Loucy (cell line): ENCODE data around the gene ARHGAP10.

Experiments used
- H2AFZ ChIP-seq: fragments of 200-600 bp; sonication (generic); 2 replicates; pipeline ENCODE4 v1.6.0; 2016; ENCODE audit warnings: antibody characterized with exemption, mild to moderate bottlenecking, low read length, moderate library complexity
- H3F3A ChIP-seq: fragments of 200-600 bp; 2 replicates; pipeline ENCODE4 v1.6.0; 2016; ENCODE audit warnings: antibody characterized with exemption, low read depth, mild to moderate bottlenecking
- H3K27me3 ChIP-seq: fragments of 200-600 bp; sonication (generic); 2 replicates; pipeline ENCODE4 v1.6.1; 2014; ENCODE audit warnings: low read length, mild to moderate bottlenecking; ENCODE audit not compliant: insufficient read depth, poor library complexity, severe bottlenecking
- H3K36me3 ChIP-seq: fragments of 200-600 bp; sonication (generic); 2 replicates; pipeline ENCODE4 v1.6.1; 2016; ENCODE audit warnings: low read length; ENCODE audit not compliant: insufficient read depth
- H3K4me1 ChIP-seq: fragments of 200-600 bp; sonication (generic); 2 replicates; pipeline ENCODE4 v1.5.1; 2014; ENCODE audit warnings: low read length, mild to moderate bottlenecking; ENCODE audit not compliant: insufficient read depth, poor library complexity, severe bottlenecking
- H3K4me2 ChIP-seq: fragments of 200-600 bp; sonication (generic); 2 replicates; pipeline ENCODE4 v1.6.0; 2014; ENCODE audit warnings: antibody characterized with exemption, low read length, low read depth, mild to moderate bottlenecking; ENCODE audit not compliant: poor library complexity, severe bottlenecking
- H3K4me3 ChIP-seq: fragments of 200-600 bp; sonication (generic); 2 replicates; pipeline ENCODE4 v1.5.1; 2014; ENCODE audit warnings: low read length, mild to moderate bottlenecking, mixed read lengths; ENCODE audit not compliant: poor library complexity, severe bottlenecking
- H3K79me2 ChIP-seq: fragments of 200-600 bp; sonication (generic); 2 replicates; pipeline ENCODE4 v1.6.1; 2014; ENCODE audit warnings: low read length; ENCODE audit not compliant: insufficient read depth
- H3K9ac ChIP-seq: fragments of 200-600 bp; sonication (generic); 2 replicates; pipeline ENCODE4 v1.6.0; 2014; ENCODE audit warnings: mild to moderate bottlenecking, low read depth, low read length, moderate library complexity; ENCODE audit not compliant: poor library complexity, severe bottlenecking
- H3K9me2 ChIP-seq: fragments of 200-600 bp; sonication (generic); replicated peaks from 2 replicates; pipeline ENCODE4 v1.6.1; 2016; ENCODE audit warnings: low read depth, low read length, mixed read lengths
- H3K9me3 ChIP-seq: fragments of 200-600 bp; sonication (generic); 2 replicates; pipeline ENCODE4 v1.6.1; 2014; ENCODE audit warnings: mild to moderate bottlenecking, antibody characterized with exemption, low read length, low read depth; ENCODE audit not compliant: insufficient read depth
- H4K20me1 ChIP-seq: fragments of 200-600 bp; sonication (generic); 2 replicates; pipeline ENCODE4 v1.6.0; 2014; ENCODE audit warnings: antibody characterized with exemption, low read length, mild to moderate bottlenecking; ENCODE audit not compliant: insufficient read depth, poor library complexity, severe bottlenecking
- CTCF ChIP-seq: fragments of 200-600 bp; sonication (generic); conservative IDR thresholded peaks from 2 replicates; pipeline ENCODE4 v1.5.1; 2014; ENCODE audit warnings: mild to moderate bottlenecking, antibody characterized with exemption, low read length
- EZH2phosphoT487 ChIP-seq: fragments of 200-600 bp; IDR thresholded peaks from 2 replicates; pipeline ENCODE4 v1.6.1; 2018; ENCODE audit warnings: antibody characterized with exemption, mild to moderate bottlenecking, moderate library complexity, borderline replicate concordance

The ARHGAP10 gene

DNA sequence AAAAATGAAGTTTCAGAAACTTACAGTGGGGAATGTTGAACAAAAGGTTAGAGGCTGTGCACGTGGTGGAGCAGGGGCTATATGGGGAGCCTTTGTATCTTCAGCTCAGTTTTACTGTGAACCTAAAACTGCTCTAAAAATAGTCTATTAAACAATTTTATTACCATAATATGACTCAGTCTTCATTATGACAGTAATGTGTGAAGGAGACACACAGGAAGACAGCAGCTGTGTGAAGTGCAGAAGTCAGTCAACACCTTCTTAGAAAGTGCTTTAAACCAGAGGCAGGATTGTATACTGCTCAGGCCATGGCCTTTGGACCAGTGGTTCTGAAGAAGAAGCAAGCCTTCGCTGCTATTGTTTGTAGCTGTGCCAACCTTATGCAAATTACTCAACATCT, 89.7 kb downstream of the ARHGAP10 start:
- H3K27me3 ChIP-seq = no peaks in the 10 kb centered on the region
- peak overlapping the region; percentile 62 for H3K4me2 ChIP-seq

DNA sequence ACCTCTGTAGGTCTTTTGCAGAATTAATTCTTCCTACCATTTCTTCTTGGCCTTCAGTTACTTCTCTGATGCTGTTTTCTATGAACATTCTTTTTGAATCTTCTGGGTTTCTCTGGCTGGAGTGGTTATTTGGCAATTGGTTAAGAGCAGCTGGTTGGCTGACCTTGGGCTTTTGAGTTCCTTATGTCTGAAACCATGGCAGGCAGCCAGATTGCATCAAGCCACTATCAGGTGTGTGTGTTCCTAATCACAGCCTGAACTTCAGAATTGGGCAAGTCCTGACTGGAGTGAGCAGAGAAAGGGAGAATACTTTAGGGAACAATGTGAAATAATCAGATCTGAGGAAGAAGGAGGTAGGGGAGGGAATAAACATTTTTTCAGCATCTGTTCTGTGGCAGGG, 90.2 kb downstream of the ARHGAP10 start:
- no peaks in the 10 kb centered on the region for H3K9me2 ChIP-seq
- H4K20me1 ChIP-seq = no peaks in the 10 kb centered on the region
- no peak overlapping the region for H2AFZ ChIP-seq
- peaks cover 15% of the 10 kb centered on the region; the same call in 1 of the 2 replicates for H3K36me3 ChIP-seq
- no peaks in the 10 kb centered on the region for H3K9me3 ChIP-seq
- peaks cover 9% of the 10 kb centered on the region; the same call in 1 of the 2 replicates for H3K79me2 ChIP-seq
- no peaks in the 10 kb centered on the region for H3F3A ChIP-seq
- H3K27me3 ChIP-seq = no peaks in the 10 kb centered on the region
- H3K4me3 ChIP-seq = no peak overlapping the region
- peaks cover 23% of the 10 kb centered on the region for H3K4me1 ChIP-seq
- H3K9ac ChIP-seq = peak overlapping the region; percentile 56
- no peak for TF ChIP-seq EZH2phosphoT487
- no peak for TF ChIP-seq CTCF
- H3K4me2 ChIP-seq = peak overlapping the region; percentile 62

More for the DNA sequence above, 89.7 kb downstream of the ARHGAP10 start:
- H2AFZ ChIP-seq = peak overlapping the region; percentile 38; the same call in 1 of the 2 replicates
- no peaks in the 10 kb centered on the region for H3K9me3 ChIP-seq
- TF ChIP-seq EZH2phosphoT487 (no peak), CTCF (no peak)
- peak overlapping the region; percentile 23 for H3K4me3 ChIP-seq
- H3K9ac ChIP-seq = peak overlapping the region; percentile 56
- H3K9me2 ChIP-seq = no peaks in the 10 kb centered on the region
- H3K36me3 ChIP-seq = peaks cover 15% of the 10 kb centered on the region; the same call in 1 of the 2 replicates
- H4K20me1 ChIP-seq = no peaks in the 10 kb centered on the region
- H3F3A ChIP-seq = no peaks in the 10 kb centered on the region
- H3K79me2 ChIP-seq = peaks cover 14% of the 10 kb centered on the region
- peaks cover 26% of the 10 kb centered on the region for H3K4me1 ChIP-seq

DNA sequence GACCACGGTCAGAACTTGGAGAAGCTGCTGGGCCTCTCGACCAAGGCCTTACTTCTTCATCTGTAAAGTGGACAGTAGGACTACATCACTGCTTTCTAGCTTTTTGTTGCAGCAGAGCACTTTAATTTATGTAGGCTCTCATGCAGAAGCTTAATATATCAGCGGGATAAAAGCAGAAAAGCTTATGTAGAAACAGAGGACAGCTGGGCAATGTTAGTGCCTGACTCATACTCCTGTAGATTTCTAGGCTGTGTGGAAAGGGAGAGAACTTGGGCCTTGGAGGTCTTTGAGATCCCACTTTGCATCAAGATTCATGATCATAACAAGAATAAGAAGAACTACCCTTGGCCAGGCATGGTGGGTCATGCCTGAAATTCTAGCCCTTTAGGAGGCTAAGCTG, 91.2 kb downstream of the ARHGAP10 start:
- no peaks in the 10 kb centered on the region for H3K9me3 ChIP-seq
- H3K9ac ChIP-seq = no peak overlapping the region
- H3K79me2 ChIP-seq = peaks cover 7% of the 10 kb centered on the region; the same call in 1 of the 2 replicates
- peaks cover 18% of the 10 kb centered on the region for H3K4me1 ChIP-seq
- H3K9me2 ChIP-seq = no peaks in the 10 kb centered on the region
- no peaks in the 10 kb centered on the region for H3F3A ChIP-seq
- no peak for TF ChIP-seq CTCF
- no peak for TF ChIP-seq EZH2phosphoT487
- no peak overlapping the region for H3K4me2 ChIP-seq
- no peaks in the 10 kb centered on the region for H3K27me3 ChIP-seq
- H3K36me3 ChIP-seq = peaks cover 15% of the 10 kb centered on the region; the same call in 1 of the 2 replicates
- no peak overlapping the region for H3K4me3 ChIP-seq
- no peak overlapping the region for H2AFZ ChIP-seq
- H4K20me1 ChIP-seq = no peaks in the 10 kb centered on the region
